Stimulated activated CD4-positive, alpha-beta T cell treated with anti-CD3 and anti-CD28 coated beads, Interleukin-4, amount 100 ng/mL, for 4 hours (primary cell): ENCODE measurements around the gene CHST4.
"Not testable (repeated sequence)": the region's sequence is repeated elsewhere in the genome, so short reads cannot be mapped to it uniquely, and the experiment has no call there.

Experiments used
- DNase-seq, 2 experiments: peaks; one replicate each; pipeline ENCODE4 v3.0.0-alpha.2; 2020

The CHST4 gene

GRCh38 chr16:71572497-71573116 lies 46.4 kb downstream of the CHST4 start:
- no peak for DNase-seq

- DNase-seq: no peak
Measured at GRCh38 chr16:71573387-71574094, 47.3 kb downstream of the CHST4 start.

- no peak for DNase-seq
Measured at GRCh38 chr16:71574702-71575101, 48.5 kb downstream of the CHST4 start.

- DNase-seq: no peak
Measured at GRCh38 chr16:71576971-71577370, 50.7 kb downstream of the CHST4 start, which contains the start of gene TAT. Gene TAT, minus strand, starts transcription at chr16:71577092. Its CDS starts 677 bp downstream, at chr16:71576415.

GRCh38 chr16:71582553-71582848 lies 56.3 kb downstream of the CHST4 start:
- DNase-seq: not testable (repeated sequence)

GRCh38 chr16:71584543-71585317 lies 58.5 kb downstream of the CHST4 start:
- no peak for DNase-seq

- no peak for DNase-seq
Measured at GRCh38 chr16:71585318-71585703, 59.1 kb downstream of the CHST4 start.
